IPS-18a (cell line): ENCODE measurements around the gene DEDD.

ENCODE experiments used
- H3K27ac ChIP-seq: one replicate; pipeline ENCODE4 v1.5.1; 2013; ENCODE audit warnings: low read length
- H3K27me3 ChIP-seq: one replicate; pipeline ENCODE4 v1.6.1; 2013; ENCODE audit warnings: mild to moderate bottlenecking, low read length; ENCODE audit not compliant: control insufficient read depth, insufficient read depth
- H3K36me3 ChIP-seq: one replicate; pipeline ENCODE4 v1.6.1; 2013; ENCODE audit warnings: low read depth, low read length; ENCODE audit not compliant: control insufficient read depth
- H3K4me1 ChIP-seq: one replicate; pipeline ENCODE4 v1.6.1; 2013; ENCODE audit warnings: low read depth, low read length; ENCODE audit not compliant: control insufficient read depth
- H3K4me3 ChIP-seq: one replicate; pipeline ENCODE4 v1.5.1; 2013; ENCODE audit warnings: low read length
- H3K9ac ChIP-seq: one replicate; pipeline ENCODE4 v1.6.1; 2013; ENCODE audit warnings: mild to moderate bottlenecking, low read length, moderate library complexity
- H3K9me3 ChIP-seq: one replicate; pipeline ENCODE4 v1.6.1; 2013; ENCODE audit warnings: low read depth, low read length; ENCODE audit not compliant: control insufficient read depth

The DEDD gene

GRCh38 chr1:161162052-161162451, 29.6 kb upstream of the DEDD start:
- no peaks in the 10 kb centered on the region for H3K27me3 ChIP-seq
- H3K9me3 ChIP-seq = no peaks in the 10 kb centered on the region
- peaks cover 21% of the 10 kb centered on the region for H3K36me3 ChIP-seq
- no peak overlapping the region for H3K4me3 ChIP-seq
- peaks cover 11% of the 10 kb centered on the region for H3K4me1 ChIP-seq
- H3K9ac ChIP-seq = no peak overlapping the region
- H3K27ac ChIP-seq = no peak overlapping the region

- Histone ChIP-seq H3K9ac (no peak overlapping the region), H3K36me3 (peaks cover 23% of the 10 kb centered on the region), H3K27me3 (no peaks in the 10 kb centered on the region), H3K27ac (no peak overlapping the region), H3K4me1 (peaks cover 11% of the 10 kb centered on the region), H3K9me3 (no peaks in the 10 kb centered on the region), H3K4me3 (no peak overlapping the region)
Observed at GRCh38 chr1:161161652-161162051, 29.2 kb upstream of the DEDD start.

DNA sequence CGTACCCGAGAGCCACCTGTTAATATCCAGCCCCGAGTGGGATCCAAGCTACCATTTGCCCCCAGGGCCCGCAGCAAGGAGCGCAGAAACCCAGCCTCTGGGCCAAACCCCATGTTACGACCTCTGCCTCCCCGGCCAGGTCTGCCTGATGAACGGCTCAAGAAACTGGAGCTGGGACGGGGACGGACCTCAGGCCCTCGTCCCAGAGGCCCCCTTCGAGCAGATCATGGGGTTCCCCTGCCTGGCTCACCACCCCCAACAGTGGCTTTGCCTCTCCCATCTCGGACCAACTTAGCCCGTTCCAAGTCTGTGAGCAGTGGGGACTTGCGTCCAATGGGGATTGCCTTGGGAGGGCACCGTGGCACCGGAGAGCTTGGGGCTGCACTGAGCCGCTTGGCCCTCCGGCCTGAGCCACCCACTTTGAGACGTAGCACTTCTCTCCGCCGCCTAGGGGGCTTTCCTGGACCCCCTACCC, 28.2 kb upstream of the DEDD start:
- Histone ChIP-seq H3K4me1 (peaks cover 11% of the 10 kb centered on the region), H3K36me3 (peaks cover 23% of the 10 kb centered on the region), H3K4me3 (no peak overlapping the region), H3K9me3 (no peaks in the 10 kb centered on the region), H3K27me3 (no peaks in the 10 kb centered on the region), H3K9ac (no peak overlapping the region), H3K27ac (no peak overlapping the region)

- Histone ChIP-seq H3K9me3 (no peaks in the 10 kb centered on the region), H3K27me3 (no peaks in the 10 kb centered on the region), H3K36me3 (peaks cover 23% of the 10 kb centered on the region), H3K4me1 (peaks cover 9% of the 10 kb centered on the region), H3K27ac (peak overlapping the region; percentile 77), H3K9ac (peak overlapping the region; percentile 85), H3K4me3 (peak overlapping the region; percentile 62)
Observed at GRCh38 chr1:161159913-161160243, 27.4 kb upstream of the DEDD start.

- Histone ChIP-seq H3K27me3 (no peaks in the 10 kb centered on the region), H3K9ac (peak within 1 kb of the TSS; percentile 85), H3K36me3 (peaks cover 20% of the 10 kb centered on the region), H3K4me1 (peaks cover 11% of the 10 kb centered on the region), H3K9me3 (no peaks in the 10 kb centered on the region), H3K4me3 (peak within 1 kb of the TSS; percentile 62), H3K27ac (peak within 1 kb of the TSS; percentile 77)
Observed at GRCh38 chr1:161159087-161159912, 26.8 kb upstream of the DEDD start, which contains the start of gene USP21. TSS of gene USP21 (plus strand) at chr1:161159500. CDS start at chr1:161160641, 1,141 bp downstream.

DNA sequence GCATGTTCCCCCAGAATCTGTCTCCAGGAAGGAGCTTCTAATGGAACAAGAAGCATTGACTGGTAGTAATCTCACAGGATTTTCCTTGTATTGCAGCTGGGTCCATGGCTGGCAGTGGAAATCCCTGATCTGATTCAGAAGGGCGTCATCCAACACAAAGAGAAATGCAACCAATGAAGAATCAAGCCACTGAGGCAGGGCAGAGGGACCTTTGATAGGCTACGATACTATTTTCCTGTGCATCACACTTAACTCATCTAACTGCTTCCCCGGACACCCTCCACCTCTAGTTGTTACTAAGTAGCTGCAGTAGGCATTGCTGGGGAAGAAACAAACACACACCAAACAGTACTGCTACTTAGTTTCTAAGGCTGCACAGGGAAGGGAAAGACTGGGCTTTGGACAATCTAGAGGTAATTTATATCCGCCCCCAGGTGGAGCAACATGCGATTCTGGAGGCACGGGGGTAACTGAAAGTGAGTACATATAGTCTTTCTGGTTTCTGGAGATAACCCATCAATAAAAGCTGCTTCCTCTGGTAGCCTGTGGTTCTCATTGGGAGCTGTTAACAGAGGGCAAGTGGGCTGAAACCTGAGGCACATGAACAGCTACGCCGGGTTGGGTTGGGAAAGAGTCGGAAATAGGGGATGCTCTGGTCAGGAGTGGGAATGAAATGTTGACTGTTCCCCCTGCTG, 26.0 kb upstream of the DEDD start:
- Histone ChIP-seq H3K36me3 (peaks cover 17% of the 10 kb centered on the region), H3K27me3 (no peaks in the 10 kb centered on the region), H3K4me3 (peak overlapping the region; percentile 62), H3K4me1 (peaks cover 11% of the 10 kb centered on the region), H3K9ac (peak overlapping the region; percentile 85), H3K9me3 (no peaks in the 10 kb centered on the region), H3K27ac (no peak overlapping the region)

- Histone ChIP-seq H3K36me3 (peaks cover 17% of the 10 kb centered on the region), H3K4me1 (peaks cover 11% of the 10 kb centered on the region), H3K4me3 (no peak overlapping the region), H3K27me3 (no peaks in the 10 kb centered on the region), H3K27ac (no peak overlapping the region), H3K9ac (no peak overlapping the region), H3K9me3 (no peaks in the 10 kb centered on the region)
Observed at GRCh38 chr1:161157867-161158266, 25.4 kb upstream of the DEDD start.

DNA sequence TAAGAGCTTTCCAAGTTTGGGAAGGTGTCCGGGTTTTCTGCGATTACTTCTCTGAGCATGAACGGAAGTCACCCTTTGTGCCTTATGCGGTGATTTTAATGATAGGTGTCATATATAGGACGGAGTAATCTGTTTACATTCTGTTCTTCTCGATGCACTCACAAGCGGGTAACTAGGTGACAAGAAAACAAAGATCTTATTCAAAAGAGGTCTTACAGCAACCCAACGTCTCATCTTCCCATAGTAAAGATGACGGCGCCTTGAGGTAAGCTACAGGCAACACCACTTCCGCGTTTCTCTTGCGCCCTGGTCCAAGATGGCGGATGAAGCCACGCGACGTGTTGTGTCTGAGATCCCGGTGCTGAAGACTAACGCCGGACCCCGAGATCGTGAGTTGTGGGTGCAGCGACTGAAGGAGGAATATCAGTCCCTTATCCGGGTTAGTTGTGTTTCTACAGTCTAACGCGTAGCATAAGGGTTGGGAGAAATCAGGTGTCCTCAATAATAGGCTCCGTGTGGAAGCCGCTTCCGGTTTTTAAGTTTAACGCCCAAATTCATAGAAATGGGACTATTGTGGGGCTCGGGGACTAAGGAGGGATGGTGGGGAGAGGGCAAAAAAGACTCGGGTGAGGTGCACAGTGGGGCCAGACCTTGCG, 21.3 kb upstream of the DEDD start, which contains the start of gene UFC1:
UFC1 (plus strand) TSS at position 297 of the 656 bp plus-strand sequence; CDS start at position 317, 20 bp downstream.
- Histone ChIP-seq H3K9me3 (no peaks in the 10 kb centered on the region), H3K9ac (peak within 1 kb of the TSS; percentile 99), H3K27me3 (no peaks in the 10 kb centered on the region), H3K36me3 (peaks cover 14% of the 10 kb centered on the region), H3K4me1 (peaks cover 7% of the 10 kb centered on the region), H3K27ac (peak within 1 kb of the TSS; percentile 100), H3K4me3 (peak within 1 kb of the TSS; percentile 98)

DNA sequence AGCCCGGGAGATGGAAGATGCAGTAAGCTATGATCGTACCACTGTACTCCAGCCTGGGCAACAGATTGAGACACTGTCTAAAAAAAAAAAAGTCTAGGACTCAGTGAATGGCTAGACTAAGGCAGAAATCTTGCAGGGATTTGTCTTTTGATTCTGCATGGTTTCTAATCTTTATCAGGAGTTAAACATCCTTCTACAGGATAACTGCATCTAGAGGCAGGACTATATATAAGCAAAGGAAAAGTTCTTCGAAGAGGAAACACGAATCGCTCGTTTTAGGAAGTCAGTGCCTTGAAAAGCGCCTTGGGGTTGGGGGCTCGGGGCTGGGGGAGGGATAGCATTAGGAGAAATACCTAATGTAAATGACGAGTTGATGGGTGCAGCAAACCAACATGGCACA, 20.7 kb upstream of the DEDD start:
- peak overlapping the region; percentile 98 for H3K4me3 ChIP-seq
- H3K4me1 ChIP-seq = peaks cover 3% of the 10 kb centered on the region
- peak overlapping the region; percentile 99 for H3K9ac ChIP-seq

GRCh38 chr1:161145832-161146231, 13.4 kb upstream of the DEDD start:
- Histone ChIP-seq H3K27ac (no peak overlapping the region), H3K9ac (no peak overlapping the region), H3K27me3 (no peaks in the 10 kb centered on the region), H3K9me3 (no peaks in the 10 kb centered on the region), H3K4me1 (no peaks in the 10 kb centered on the region), H3K36me3 (no peaks in the 10 kb centered on the region), H3K4me3 (no peak overlapping the region)

More for the DNA sequence above, 20.7 kb upstream of the DEDD start:
- no peaks in the 10 kb centered on the region for H3K9me3 ChIP-seq
- H3K36me3 ChIP-seq = peaks cover 9% of the 10 kb centered on the region
- peak overlapping the region; percentile 24 for H3K27ac ChIP-seq
- H3K27me3 ChIP-seq = no peaks in the 10 kb centered on the region

- no peaks in the 10 kb centered on the region for H3K36me3 ChIP-seq
- no peak overlapping the region for H3K4me3 ChIP-seq
- H3K9me3 ChIP-seq = no peaks in the 10 kb centered on the region
- no peaks in the 10 kb centered on the region for H3K27me3 ChIP-seq
- no peaks in the 10 kb centered on the region for H3K4me1 ChIP-seq
- no peak overlapping the region for H3K27ac ChIP-seq
- H3K9ac ChIP-seq = no peak overlapping the region
Observed at GRCh38 chr1:161140755-161141400, 8.4 kb upstream of the DEDD start.
